Measurements from ENCODE around the gene UBXN7. TPM values are rescaled to one million over a fixed set of nuclear protein-coding genes. Genes with fewer than 3 reads are reported as not detected.

UBXN7 gene
- total and polyA plus RNA-seq, 2 of the 13 experiments (the other 11 are each of a cell fraction or from before 2014, with no cell fraction given) = 12.5 to 15.9 TPM

DNA sequence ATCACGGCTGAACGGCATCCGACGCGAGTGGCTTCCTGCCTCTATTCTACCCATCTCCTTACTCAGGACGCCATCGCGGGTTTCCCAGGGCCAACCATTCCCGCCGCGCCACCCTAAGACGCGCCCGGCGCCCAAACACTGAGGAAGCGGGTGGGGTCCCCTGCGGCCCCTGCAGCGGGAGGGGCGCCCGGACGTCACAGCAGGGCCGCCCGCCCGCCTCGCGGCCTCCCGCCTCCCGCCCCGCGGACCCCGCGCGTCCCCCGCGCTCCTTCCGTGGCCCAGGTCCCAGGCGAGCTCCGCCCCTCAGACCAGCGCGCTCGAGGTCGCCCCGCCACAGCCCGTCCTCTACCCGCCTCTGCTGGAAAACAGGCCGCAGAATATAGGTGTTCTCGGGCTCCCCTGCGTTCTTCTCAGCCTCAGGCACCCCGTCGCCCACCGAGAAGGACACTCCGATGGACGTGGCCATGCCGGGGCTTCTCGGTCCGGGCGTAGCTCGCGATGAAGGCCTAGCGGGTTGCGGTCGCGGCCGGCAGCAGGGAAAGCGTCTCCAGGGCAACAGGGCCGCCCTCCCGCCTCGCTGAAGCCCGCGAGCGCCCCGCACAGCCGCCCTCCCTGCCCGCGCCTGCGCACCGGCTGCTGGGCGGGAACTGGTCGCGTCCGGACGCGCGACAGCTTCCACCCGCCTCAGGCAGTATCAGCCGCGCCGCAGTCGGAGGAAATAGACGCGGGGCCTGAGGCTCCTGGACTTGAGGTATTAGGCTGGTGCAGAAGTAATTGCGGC is 114.3 kb downstream of the UBXN7 start, which contains the start of gene DYNLT2B (continued):
- TF ChIP-seq, protein P1, sequence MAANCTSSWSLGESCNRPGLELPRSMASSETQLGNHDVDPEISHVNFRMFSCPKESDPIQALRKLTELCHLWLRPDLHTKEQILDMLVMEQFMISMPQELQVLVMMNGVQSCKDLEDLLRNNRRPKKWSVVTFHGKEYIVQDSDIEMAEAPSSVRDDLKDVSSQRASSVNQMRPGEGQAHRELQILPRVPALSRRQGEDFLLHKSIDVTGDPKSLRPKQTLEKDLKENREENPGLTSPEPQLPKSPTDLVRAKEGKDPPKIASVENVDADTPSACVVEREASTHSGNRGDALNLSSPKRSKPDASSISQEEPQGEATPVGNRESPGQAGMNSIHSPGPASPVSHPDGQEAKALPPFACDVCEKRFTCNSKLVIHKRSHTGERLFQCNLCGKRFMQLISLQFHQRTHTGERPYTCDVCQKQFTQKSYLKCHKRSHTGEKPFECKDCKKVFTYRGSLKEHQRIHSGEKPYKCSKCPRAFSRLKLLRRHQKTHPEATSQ (CRISPR knock-in tag; IDR thresholded peaks at IDR 0.05; ENCODE audit: borderline replicate concordance) = no peak
- TF ChIP-seq PTBP1 (IDR thresholded peaks at IDR 0.05; ENCODE audit: low read depth, low read length, poor library complexity, severe bottlenecking) (no peak), ZNF766 (CRISPR knock-in tag; IDR thresholded peaks at IDR 0.05; ENCODE audit: borderline replicate concordance) (no peak; the same call in 1 of the 2 replicates), ZNF180 (CRISPR knock-in tag; IDR thresholded peaks at IDR 0.05; ENCODE audit: borderline replicate concordance, low read depth) (no peak), ZBTB21 (CRISPR knock-in tag; IDR thresholded peaks at IDR 0.05) (no peak), ZNF83 (CRISPR knock-in tag; IDR thresholded peaks at IDR 0.05; ENCODE audit: borderline replicate concordance) (0 out of 2 replicates have a peak, but pooled peaks have one; percentile 63), HMGA1 (CRISPR knock-in tag; conservative IDR thresholded peaks at IDR 0.05) (no peak), ZNF556 (CRISPR knock-in tag; IDR thresholded peaks at IDR 0.05; ENCODE audit: borderline replicate concordance) (peak; percentile 81; the same call in 1 of the 2 replicates)
- TF ChIP-seq, protein P2, sequence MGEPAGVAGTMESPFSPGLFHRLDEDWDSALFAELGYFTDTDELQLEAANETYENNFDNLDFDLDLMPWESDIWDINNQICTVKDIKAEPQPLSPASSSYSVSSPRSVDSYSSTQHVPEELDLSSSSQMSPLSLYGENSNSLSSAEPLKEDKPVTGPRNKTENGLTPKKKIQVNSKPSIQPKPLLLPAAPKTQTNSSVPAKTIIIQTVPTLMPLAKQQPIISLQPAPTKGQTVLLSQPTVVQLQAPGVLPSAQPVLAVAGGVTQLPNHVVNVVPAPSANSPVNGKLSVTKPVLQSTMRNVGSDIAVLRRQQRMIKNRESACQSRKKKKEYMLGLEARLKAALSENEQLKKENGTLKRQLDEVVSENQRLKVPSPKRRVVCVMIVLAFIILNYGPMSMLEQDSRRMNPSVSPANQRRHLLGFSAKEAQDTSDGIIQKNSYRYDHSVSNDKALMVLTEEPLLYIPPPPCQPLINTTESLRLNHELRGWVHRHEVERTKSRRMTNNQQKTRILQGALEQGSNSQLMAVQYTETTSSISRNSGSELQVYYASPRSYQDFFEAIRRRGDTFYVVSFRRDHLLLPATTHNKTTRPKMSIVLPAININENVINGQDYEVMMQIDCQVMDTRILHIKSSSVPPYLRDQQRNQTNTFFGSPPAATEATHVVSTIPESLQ (CRISPR knock-in tag; conservative IDR thresholded peaks at IDR 0.05) = 0 out of 2 replicates have a peak, but pooled peaks have one; percentile 24
- TF ChIP-seq, protein P3, sequence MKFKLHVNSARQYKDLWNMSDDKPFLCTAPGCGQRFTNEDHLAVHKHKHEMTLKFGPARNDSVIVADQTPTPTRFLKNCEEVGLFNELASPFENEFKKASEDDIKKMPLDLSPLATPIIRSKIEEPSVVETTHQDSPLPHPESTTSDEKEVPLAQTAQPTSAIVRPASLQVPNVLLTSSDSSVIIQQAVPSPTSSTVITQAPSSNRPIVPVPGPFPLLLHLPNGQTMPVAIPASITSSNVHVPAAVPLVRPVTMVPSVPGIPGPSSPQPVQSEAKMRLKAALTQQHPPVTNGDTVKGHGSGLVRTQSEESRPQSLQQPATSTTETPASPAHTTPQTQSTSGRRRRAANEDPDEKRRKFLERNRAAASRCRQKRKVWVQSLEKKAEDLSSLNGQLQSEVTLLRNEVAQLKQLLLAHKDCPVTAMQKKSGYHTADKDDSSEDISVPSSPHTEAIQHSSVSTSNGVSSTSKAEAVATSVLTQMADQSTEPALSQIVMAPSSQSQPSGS (CRISPR knock-in tag; IDR thresholded peaks at IDR 0.05) = no peak; the same call in 1 of the 2 replicates
- TF ChIP-seq, protein P4, sequence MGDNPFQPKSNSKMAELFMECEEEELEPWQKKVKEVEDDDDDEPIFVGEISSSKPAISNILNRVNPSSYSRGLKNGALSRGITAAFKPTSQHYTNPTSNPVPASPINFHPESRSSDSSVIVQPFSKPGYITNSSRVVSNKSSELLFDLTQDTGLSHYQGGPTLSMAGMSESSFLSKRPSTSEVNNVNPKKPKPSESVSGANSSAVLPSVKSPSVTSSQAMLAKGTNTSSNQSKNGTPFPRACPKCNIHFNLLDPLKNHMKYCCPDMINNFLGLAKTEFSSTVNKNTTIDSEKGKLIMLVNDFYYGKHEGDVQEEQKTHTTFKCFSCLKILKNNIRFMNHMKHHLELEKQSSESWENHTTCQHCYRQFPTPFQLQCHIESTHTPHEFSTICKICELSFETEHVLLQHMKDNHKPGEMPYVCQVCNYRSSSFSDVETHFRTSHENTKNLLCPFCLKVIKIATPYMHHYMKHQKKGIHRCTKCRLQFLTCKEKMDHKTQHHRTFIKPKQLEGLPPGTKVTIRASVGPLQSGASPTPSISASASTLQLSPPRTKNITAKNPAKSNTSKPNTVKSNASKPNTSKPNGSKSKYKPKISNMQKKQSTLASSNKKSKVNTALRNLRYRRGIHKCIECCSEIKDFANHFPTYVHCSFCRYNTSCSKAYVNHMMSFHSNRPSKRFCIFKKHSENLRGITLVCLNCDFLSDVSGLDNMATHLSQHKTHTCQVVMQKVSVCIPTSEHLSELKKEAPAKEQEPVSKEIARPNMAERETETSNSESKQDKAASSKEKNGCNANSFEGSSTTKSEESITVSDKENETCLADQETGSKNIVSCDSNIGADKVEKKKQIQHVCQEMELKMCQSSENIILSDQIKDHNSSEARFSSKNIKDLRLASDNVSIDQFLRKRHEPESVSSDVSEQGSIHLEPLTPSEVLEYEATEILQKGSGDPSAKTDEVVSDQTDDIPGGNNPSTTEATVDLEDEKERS (CRISPR knock-in tag; IDR thresholded peaks at IDR 0.05) = no peak
- TF ChIP-seq, protein P5, sequence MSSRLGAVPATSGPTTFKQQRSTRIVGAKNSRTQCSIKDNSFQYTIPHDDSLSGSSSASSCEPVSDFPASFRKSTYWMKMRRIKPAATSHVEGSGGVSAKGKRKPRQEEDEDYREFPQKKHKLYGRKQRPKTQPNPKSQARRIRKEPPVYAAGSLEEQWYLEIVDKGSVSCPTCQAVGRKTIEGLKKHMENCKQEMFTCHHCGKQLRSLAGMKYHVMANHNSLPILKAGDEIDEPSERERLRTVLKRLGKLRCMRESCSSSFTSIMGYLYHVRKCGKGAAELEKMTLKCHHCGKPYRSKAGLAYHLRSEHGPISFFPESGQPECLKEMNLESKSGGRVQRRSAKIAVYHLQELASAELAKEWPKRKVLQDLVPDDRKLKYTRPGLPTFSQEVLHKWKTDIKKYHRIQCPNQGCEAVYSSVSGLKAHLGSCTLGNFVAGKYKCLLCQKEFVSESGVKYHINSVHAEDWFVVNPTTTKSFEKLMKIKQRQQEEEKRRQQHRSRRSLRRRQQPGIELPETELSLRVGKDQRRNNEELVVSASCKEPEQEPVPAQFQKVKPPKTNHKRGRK (CRISPR knock-in tag; IDR thresholded peaks at IDR 0.05) = no peak
- TF ChIP-seq, protein P6, sequence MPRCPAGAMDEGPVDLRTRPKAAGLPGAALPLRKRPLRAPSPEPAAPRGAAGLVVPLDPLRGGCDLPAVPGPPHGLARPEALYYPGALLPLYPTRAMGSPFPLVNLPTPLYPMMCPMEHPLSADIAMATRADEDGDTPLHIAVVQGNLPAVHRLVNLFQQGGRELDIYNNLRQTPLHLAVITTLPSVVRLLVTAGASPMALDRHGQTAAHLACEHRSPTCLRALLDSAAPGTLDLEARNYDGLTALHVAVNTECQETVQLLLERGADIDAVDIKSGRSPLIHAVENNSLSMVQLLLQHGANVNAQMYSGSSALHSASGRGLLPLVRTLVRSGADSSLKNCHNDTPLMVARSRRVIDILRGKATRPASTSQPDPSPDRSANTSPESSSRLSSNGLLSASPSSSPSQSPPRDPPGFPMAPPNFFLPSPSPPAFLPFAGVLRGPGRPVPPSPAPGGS (CRISPR knock-in tag; IDR thresholded peaks at IDR 0.05) = peak; percentile 50; the same call in 1 of the 2 replicates
- TF ChIP-seq, protein P7, sequence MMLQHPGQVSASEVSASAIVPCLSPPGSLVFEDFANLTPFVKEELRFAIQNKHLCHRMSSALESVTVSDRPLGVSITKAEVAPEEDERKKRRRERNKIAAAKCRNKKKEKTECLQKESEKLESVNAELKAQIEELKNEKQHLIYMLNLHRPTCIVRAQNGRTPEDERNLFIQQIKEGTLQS (CRISPR knock-in tag; IDR thresholded peaks at IDR 0.05) = no peak
